Endodermal cell (in vitro differentiated cells): ENCODE results near the gene UFD1. TPM values are rescaled to one million over a fixed set of nuclear protein-coding genes. Genes with fewer than 3 reads are reported as not detected.

Source experiments
- DNase-seq: peaks from one replicate; pipeline ENCODE4 v3.0.0-alpha.2; 2017
- H3K27ac ChIP-seq: 2 replicates; pipeline ENCODE4 v1.5.1; 2013; ENCODE audit warnings: mild to moderate bottlenecking, low read depth, low read length, moderate library complexity
- H3K27me3 ChIP-seq: 2 replicates; pipeline ENCODE4 v1.6.1; 2013; ENCODE audit warnings: mild to moderate bottlenecking, low read length, moderate library complexity; ENCODE audit not compliant: insufficient read depth, control insufficient read depth, poor library complexity, severe bottlenecking
- H3K36me3 ChIP-seq: 2 replicates; pipeline ENCODE4 v1.7.0; 2013; ENCODE audit warnings: mild to moderate bottlenecking, low read length, moderate library complexity; ENCODE audit not compliant: control insufficient read depth, insufficient read depth
- H3K4me1 ChIP-seq: one replicate; pipeline ENCODE4 v1.7.0; 2013; ENCODE audit warnings: low read length; ENCODE audit not compliant: control insufficient read depth, insufficient read depth
- H3K4me3 ChIP-seq: 2 replicates; pipeline ENCODE4 v1.5.1; 2013; ENCODE audit warnings: mild to moderate bottlenecking, low read length, moderate library complexity
- H3K9ac ChIP-seq: 2 replicates; pipeline ENCODE4 v1.6.1; 2013; ENCODE audit warnings: mild to moderate bottlenecking, low read length, moderate library complexity; ENCODE audit not compliant: poor library complexity, severe bottlenecking; ENCODE audit errors: extremely low read depth
- H3K9me3 ChIP-seq: 2 replicates; pipeline ENCODE4 v1.6.1; 2013; ENCODE audit warnings: mild to moderate bottlenecking, low read length, moderate library complexity; ENCODE audit not compliant: control insufficient read depth
- H3K27ac Mint-ChIP-seq: 2 replicates; pipeline ENCODE4 v1.8.0; 2020; ENCODE audit warnings: mixed read lengths
- H3K27me3 Mint-ChIP-seq: 2 replicates; pipeline ENCODE4 v1.8.0; 2021; ENCODE audit warnings: mild to moderate bottlenecking, mixed read lengths; ENCODE audit not compliant: insufficient read depth
- H3K36me3 Mint-ChIP-seq: 2 replicates; pipeline ENCODE4 v1.8.0; 2020; ENCODE audit warnings: low read depth, mixed read lengths
- H3K4me1 Mint-ChIP-seq: 2 replicates; pipeline ENCODE4 v1.8.0; 2020; ENCODE audit warnings: mixed read lengths
- H3K4me3 Mint-ChIP-seq: 2 replicates; pipeline ENCODE4 v1.8.0; 2020; ENCODE audit warnings: mild to moderate bottlenecking, moderate library complexity, mixed read lengths
- H3K9me3 Mint-ChIP-seq: 2 replicates; pipeline ENCODE4 v1.8.0; 2020; ENCODE audit warnings: mild to moderate bottlenecking, mixed read lengths
- WGBS, 2 experiments: methylation state at CpG; one replicate each; pipeline versions ENCODE4 v1.1.5 to v1.1.7; 2013; ENCODE audit warnings: missing lambda C conversion rate in 2 of 2, mixed read lengths in 1 of 2; ENCODE audit not compliant: insufficient coverage in 1 of 2, insufficient read length in 1 of 2; 5-methylcytosine and 5-hydroxymethylcytosine counted together
- total RNA-seq, 2 donors: library from RNA; stranded (reverse); fragmentation: NEBNext Ultra II Directional in 1 of 2; extraction: Animal tissue kit (Norgen Biotek cat#: 25700) in 1 of 2; gene quantifications; 2 replicates in 1 of 2; 3 replicates in 1 of 2; pipeline ENCODE4 v1.2.1, GENCODE V29; 2021
- TF ChIP-seq, protein P1 (sequence below): fragments of 200-600 bp; sonication (generic); conservative IDR thresholded peaks from 2 replicates; pipeline ENCODE4 v1.5.0; 2021; ENCODE audit warnings: antibody characterized with exemption, mild to moderate bottlenecking

UFD1 gene
- total RNA-seq, 2 donors from 2014 or later: 67.7 to 69.2 TPM

DNA sequence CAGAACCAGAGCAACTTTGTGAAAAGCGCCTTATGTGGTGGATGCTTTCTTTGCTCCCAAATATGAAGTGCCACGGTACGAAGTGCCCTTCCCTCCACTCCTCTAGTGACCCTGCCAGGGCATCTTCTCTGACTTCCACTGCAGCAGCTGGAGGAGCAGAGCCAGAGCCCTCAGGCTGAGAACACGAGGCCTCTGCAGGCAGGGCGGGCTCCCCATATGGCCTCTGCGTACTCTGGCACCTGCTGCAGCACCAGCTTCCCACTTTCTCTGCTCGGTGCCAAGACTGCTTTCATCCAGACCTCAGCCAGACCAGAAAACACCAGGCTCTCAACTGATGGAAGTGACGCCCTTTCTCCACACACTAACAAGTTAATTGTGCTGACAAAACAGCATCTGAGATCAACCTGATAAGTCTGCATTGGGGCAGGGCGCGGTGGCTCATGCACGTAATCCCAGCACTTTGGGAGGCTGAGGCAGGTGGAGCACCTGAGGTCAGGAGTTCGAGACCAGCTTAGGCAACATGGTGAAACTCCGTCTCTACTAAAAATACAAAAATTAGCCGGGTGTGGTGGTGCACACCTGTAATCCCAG is 12.8 kb downstream of the UFD1 start:
- H3K9me3 Mint-ChIP-seq: no peaks in the 10 kb centered on the region
- DNase-seq: no peak
- TF ChIP-seq, protein P1, sequence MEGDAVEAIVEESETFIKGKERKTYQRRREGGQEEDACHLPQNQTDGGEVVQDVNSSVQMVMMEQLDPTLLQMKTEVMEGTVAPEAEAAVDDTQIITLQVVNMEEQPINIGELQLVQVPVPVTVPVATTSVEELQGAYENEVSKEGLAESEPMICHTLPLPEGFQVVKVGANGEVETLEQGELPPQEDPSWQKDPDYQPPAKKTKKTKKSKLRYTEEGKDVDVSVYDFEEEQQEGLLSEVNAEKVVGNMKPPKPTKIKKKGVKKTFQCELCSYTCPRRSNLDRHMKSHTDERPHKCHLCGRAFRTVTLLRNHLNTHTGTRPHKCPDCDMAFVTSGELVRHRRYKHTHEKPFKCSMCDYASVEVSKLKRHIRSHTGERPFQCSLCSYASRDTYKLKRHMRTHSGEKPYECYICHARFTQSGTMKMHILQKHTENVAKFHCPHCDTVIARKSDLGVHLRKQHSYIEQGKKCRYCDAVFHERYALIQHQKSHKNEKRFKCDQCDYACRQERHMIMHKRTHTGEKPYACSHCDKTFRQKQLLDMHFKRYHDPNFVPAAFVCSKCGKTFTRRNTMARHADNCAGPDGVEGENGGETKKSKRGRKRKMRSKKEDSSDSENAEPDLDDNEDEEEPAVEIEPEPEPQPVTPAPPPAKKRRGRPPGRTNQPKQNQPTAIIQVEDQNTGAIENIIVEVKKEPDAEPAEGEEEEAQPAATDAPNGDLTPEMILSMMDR: no peak
- H3K27ac Mint-ChIP-seq: no peak overlapping the region
- Histone ChIP-seq H3K9me3 (no peaks in the 10 kb centered on the region), H3K27me3 (no peaks in the 10 kb centered on the region), H3K4me3 (no peak overlapping the region), H3K9ac (no peak overlapping the region), H3K27ac (no peak overlapping the region), H3K4me1 (no peaks in the 10 kb centered on the region), H3K36me3 (peaks cover 96% of the 10 kb centered on the region)
- H3K27me3 Mint-ChIP-seq: no peaks in the 10 kb centered on the region
- H3K4me1 Mint-ChIP-seq: no peaks in the 10 kb centered on the region
- H3K4me3 Mint-ChIP-seq: no peak overlapping the region
- H3K36me3 Mint-ChIP-seq: peaks cover 68% of the 10 kb centered on the region
- WGBS, 2 experiments: 93% methylated on average over 14 of the region's 14 CpGs

DNA sequence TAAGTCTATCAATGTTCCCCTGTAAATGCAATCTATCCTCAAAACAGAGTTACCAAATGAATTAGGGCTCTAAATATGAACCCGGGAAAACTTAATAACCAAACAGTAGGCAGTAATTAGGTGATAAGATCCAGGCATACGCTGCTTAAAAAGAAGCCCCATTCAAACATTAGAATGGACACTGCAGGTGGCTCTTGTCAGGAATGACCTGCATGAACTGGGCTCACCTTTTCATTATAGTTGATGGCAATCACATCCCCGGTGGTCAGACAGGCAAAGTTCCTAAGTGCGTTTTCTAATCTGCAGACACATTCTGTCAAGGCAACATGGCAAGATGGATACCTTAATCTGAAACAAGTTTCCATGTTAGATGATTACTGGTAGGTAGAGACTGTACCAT is 14.0 kb downstream of the UFD1 start:
- H3K27me3 ChIP-seq: no peaks in the 10 kb centered on the region
- TF ChIP-seq, protein P1: no peak
- Mint-ChIP-seq H3K27ac (no peak overlapping the region), H3K4me1 (no peaks in the 10 kb centered on the region), H3K36me3 (peaks cover 68% of the 10 kb centered on the region), H3K9me3 (no peaks in the 10 kb centered on the region), H3K27me3 (no peaks in the 10 kb centered on the region), H3K4me3 (no peak overlapping the region)
- DNase-seq: no peak
- peaks cover 97% of the 10 kb centered on the region for H3K36me3 ChIP-seq
- H3K9me3 ChIP-seq: no peaks in the 10 kb centered on the region
- H3K9ac ChIP-seq: no peak overlapping the region
- H3K4me3 ChIP-seq: no peak overlapping the region
- no peak overlapping the region for H3K27ac ChIP-seq
- H3K4me1 ChIP-seq: no peaks in the 10 kb centered on the region
- 94 to 96% methylated on average over 3 to 4 of the region's 4 CpGs for WGBS, 2 experiments

DNA sequence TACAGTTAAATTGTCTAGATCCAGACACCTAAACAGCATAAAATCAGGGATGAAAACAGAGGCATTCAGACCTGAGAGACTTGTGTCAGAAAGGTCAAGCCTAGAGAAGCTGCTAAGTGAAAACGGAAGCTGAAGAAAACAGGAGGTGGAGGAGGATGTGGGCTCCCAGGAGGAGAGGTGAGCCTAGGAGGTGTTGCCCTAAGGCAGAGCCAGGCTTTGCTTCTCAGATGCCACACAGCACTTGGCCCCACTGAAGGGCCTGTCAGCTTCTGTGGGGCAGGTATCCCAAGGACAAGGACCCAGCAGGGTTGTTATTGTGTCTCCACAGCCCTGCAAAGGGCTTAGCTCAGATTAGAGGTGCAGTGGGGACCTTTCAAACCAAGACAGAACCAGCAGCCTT is 14.4 kb downstream of the UFD1 start:
- TF ChIP-seq, protein P1: no peak
- Mint-ChIP-seq H3K27ac (no peak overlapping the region), H3K27me3 (no peaks in the 10 kb centered on the region), H3K36me3 (peaks cover 68% of the 10 kb centered on the region), H3K4me3 (no peak overlapping the region), H3K9me3 (no peaks in the 10 kb centered on the region), H3K4me1 (no peaks in the 10 kb centered on the region)
- Histone ChIP-seq H3K4me1 (no peaks in the 10 kb centered on the region), H3K36me3 (peaks cover 97% of the 10 kb centered on the region), H3K9ac (no peak overlapping the region), H3K27ac (no peak overlapping the region), H3K4me3 (no peak overlapping the region), H3K27me3 (no peaks in the 10 kb centered on the region), H3K9me3 (no peaks in the 10 kb centered on the region)
- WGBS, 2 experiments: 92 to 100% methylated on average over 1 of the region's 1 CpG
- no peak for DNase-seq
